ENCODE results near the gene HECA.

HECA gene

DNA sequence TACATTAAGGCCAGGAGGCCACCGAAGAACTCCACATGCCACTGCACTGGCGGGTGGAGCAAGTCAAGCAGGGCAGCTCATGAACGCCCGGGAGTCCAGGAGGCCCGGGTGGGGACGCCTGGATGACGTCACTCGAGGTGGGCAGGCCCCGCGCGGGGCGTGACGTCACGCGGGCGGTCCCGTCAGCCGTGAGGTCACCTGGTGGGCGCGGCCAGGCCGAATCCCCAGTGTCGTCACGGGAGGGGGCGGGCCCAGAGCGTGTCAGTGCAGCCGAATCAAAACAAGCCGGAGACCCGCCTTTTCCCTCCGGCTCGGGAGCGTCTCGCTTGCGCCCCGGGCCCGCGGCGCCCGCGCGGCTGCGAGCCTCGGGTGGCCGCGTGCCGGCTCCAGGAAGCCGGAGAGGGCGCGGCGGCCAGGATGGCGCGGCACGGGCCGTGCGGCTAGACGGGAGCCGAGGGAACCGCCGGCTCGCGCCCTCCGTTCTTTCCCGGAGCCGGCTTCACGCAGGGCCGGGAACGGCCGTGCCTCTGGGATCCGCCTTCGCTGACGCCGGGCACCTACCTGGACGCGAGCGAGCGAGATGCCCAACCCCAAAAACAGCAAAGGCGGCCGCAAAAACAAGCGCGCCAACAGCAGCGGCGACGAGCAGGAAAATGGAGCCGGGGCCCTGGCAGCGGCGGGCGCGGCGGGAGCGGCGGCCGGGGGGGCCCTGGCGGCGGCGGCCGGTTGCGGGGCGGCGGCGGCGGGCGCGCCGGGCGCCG is at the start of gene HECA:
TSS of gene HECA (plus strand) at position 264 of the 761 bp plus-strand sequence. CDS start at position 581, 317 bp downstream.
- H3K4me3 ChIP-seq (ENCODE audit: low read depth, low read length) = peak within 1 kb of the TSS; percentile 68
- peak; percentile 59 for DNase-seq (ENCODE audit: low read depth)
- TF ChIP-seq, protein P1, sequence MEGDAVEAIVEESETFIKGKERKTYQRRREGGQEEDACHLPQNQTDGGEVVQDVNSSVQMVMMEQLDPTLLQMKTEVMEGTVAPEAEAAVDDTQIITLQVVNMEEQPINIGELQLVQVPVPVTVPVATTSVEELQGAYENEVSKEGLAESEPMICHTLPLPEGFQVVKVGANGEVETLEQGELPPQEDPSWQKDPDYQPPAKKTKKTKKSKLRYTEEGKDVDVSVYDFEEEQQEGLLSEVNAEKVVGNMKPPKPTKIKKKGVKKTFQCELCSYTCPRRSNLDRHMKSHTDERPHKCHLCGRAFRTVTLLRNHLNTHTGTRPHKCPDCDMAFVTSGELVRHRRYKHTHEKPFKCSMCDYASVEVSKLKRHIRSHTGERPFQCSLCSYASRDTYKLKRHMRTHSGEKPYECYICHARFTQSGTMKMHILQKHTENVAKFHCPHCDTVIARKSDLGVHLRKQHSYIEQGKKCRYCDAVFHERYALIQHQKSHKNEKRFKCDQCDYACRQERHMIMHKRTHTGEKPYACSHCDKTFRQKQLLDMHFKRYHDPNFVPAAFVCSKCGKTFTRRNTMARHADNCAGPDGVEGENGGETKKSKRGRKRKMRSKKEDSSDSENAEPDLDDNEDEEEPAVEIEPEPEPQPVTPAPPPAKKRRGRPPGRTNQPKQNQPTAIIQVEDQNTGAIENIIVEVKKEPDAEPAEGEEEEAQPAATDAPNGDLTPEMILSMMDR (IDR thresholded peaks at IDR 0.05; ENCODE audit: control insufficient read depth, extremely low read depth, insufficient read depth) = no peak

GRCh38 chr6:139091826-139092225 is 43.1 kb upstream of the HECA start:
- DNase-seq (ENCODE audit: low read depth) = no peak
- TF ChIP-seq, protein P1 (IDR thresholded peaks at IDR 0.05; ENCODE audit: control insufficient read depth, extremely low read depth, insufficient read depth) = no peak

GRCh38 chr6:139099984-139100383 is 34.9 kb upstream of the HECA start:
- TF ChIP-seq, protein P1 (IDR thresholded peaks at IDR 0.05; ENCODE audit: control insufficient read depth, extremely low read depth, insufficient read depth) = no peak
- no peak for DNase-seq (ENCODE audit: low read depth)
- no peak overlapping the region for H3K4me3 ChIP-seq (ENCODE audit: low read depth, low read length)

More at GRCh38 chr6:139091826-139092225, 43.1 kb upstream of the HECA start:
- no peak overlapping the region for H3K4me3 ChIP-seq (ENCODE audit: low read depth, low read length)

- TF ChIP-seq, protein P1 (IDR thresholded peaks at IDR 0.05; ENCODE audit: control insufficient read depth, extremely low read depth, insufficient read depth) = no peak
- no peak overlapping the region for H3K4me3 ChIP-seq (ENCODE audit: low read depth, low read length)
- DNase-seq (ENCODE audit: low read depth) = no peak
These were observed 27.8 kb upstream of the HECA start for GRCh38 chr6:139107051-139107450.

GRCh38 chr6:139108378-139108777 is 26.5 kb upstream of the HECA start:
- TF ChIP-seq, protein P1 (IDR thresholded peaks at IDR 0.05; ENCODE audit: control insufficient read depth, extremely low read depth, insufficient read depth) = no peak
- no peak overlapping the region for H3K4me3 ChIP-seq (ENCODE audit: low read depth, low read length)
- no peak for DNase-seq (ENCODE audit: low read depth)

GRCh38 chr6:139109558-139109957 is 25.3 kb upstream of the HECA start:
- no peak for DNase-seq (ENCODE audit: low read depth)
- H3K4me3 ChIP-seq (ENCODE audit: low read depth, low read length) = no peak overlapping the region
- TF ChIP-seq, protein P1 (IDR thresholded peaks at IDR 0.05; ENCODE audit: control insufficient read depth, extremely low read depth, insufficient read depth) = peak; percentile 27

- TF ChIP-seq, protein P1 (IDR thresholded peaks at IDR 0.05; ENCODE audit: control insufficient read depth, extremely low read depth, insufficient read depth) = no peak
- no peak for DNase-seq (ENCODE audit: low read depth)
- H3K4me3 ChIP-seq (ENCODE audit: low read depth, low read length) = no peak overlapping the region
These were observed 22.7 kb upstream of the HECA start for GRCh38 chr6:139112146-139112545.
